NCI-H2227 (cell line): ENCODE results near the gene ICOS.

Experiments
- DNase-seq: peaks from one replicate; lab custom pipeline; 2025; ENCODE audit not compliant: unreplicated experiment; lab: John Stamatoyannopoulos, UW

The ICOS gene, protein sequence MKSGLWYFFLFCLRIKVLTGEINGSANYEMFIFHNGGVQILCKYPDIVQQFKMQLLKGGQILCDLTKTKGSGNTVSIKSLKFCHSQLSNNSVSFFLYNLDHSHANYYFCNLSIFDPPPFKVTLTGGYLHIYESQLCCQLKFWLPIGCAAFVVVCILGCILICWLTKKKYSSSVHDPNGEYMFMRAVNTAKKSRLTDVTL

DNA sequence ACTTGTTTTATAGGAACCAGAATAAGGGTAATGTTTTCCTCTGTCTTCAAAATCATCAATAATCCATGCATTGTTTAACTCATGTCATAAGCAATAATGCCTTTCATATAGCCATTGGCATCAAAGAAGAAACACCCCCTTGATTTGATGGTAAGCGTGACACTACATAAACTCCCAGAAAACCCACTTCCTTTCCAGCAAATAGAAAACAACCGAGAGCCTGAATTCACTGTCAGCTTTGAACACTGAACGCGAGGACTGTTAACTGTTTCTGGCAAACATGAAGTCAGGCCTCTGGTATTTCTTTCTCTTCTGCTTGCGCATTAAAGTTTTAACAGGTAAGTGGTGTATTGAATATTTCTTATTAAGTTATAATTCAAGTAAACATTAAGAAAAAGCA lies at the start of gene ICOS:
TSS of gene ICOS (plus strand) at position 229 of the 400 bp plus-strand sequence. CDS start at position 281, 52 bp downstream.
- DNase-seq, result no peak

DNA sequence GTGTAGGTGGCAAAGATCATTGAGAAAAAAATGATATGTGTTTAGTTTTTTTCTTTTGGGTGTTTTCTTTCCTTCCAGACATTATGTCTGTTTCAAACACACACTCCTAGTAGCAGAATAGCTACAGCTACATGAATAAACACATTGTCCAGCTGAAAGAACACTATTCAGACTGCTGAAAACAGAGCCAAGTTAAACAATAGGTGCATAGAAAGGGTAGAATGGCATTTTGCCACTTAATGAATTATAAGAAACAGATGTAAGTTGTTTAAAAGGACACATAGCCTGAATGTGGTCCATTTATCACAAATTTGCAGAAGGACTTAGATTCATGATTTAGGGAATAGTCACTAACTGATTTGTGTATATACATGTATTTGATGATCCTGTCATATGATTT lies 48.9 kb upstream of the ICOS start:
- DNase-seq, result no peak

DNA sequence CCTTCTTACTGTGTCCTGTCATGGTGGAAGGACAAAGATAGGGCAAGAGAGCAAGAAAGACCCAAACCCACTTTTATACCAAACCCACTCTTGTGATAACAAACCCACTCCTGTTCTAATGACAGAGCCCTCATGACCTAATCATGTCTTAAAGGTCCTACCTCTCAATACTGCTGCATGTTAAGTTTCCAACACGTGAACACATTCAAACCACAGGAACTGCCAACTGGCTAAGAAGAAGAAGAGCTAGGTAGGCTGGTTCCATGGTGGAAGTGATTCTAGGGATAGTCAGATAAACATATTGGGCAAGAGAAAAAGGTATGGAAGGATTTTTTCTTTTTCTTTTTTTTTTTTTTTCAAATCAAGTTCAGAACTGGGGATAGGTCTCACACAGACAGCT lies 47.0 kb upstream of the ICOS start:
- no peak for DNase-seq

DNA sequence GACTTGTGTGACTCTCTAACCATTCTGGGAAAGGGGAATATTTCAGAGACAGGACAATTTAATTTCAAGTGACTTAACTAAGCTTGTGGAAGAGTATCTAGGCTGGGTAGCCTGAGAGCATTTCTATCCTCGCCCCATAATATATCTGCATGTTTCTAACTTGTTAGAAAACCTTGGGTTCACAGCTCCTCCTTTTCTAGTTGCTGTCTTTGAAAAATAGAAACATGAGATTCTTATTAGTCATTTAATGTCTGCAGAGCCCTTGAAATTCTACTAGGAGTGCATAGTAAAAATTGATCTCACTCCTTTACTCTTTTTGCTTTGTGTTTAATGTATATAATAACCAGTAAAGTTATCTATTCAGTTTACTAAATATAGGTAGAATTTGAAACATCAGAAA lies 46.6 kb upstream of the ICOS start:
- no peak for DNase-seq

DNA sequence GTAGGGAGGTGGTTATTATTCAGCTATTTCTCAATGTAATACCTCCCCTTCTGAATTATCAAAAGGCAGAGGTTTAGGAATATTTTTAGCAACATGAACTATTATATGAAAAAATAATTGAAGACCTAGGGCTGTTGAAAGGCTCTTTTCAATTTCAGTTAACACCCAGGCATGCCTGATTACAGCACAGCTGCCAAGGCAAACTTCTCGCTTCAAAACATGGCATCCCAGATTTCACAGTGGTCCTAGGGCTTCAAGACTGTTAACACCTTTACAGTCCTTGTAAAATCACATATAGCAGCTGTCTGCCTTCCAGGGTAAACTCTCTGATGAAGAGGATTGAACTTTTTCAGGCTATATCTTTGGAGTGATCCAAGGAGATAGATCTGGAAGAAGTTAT lies 45.8 kb upstream of the ICOS start:
- DNase-seq, result no peak

DNA sequence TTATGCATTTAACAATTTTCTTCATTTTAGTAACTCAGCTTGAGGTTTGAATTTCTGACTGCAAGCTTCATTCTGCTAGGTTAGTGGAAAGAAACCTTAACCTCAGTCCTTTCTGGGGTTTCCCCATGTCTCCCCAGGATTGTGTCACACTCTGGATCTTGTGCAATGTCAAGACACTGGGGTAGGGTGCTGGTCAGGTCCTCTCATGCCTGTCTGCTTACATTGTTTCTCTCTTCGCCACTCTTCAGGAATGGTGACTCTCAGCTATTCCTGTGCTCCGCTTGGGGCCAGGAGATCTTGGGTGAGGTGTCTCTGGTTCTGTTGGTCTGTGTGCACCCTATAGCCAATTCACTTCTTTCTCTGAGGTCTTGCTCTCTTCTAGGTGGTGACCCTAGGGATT lies 45.1 kb upstream of the ICOS start:
- no peak for DNase-seq

DNA sequence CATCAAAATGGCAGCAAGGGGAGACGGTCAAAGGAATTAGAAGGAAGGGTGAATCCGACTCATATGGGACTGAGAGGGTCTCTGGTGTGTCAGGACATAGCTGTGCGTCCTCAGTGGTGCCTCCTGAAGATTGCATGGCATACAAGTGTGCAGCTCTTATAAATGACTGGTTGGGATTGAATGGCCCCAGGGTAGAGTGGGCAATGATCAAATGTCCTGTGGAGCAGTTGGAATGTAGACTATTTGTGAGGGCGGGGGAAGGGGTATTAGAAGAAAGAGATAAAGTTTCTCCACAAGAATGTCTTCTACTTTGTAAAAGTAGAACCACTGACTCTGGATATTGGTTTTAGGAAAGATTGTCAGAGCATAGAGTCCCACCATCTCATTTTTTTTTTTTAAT lies 44.4 kb upstream of the ICOS start:
- no peak for DNase-seq

DNA sequence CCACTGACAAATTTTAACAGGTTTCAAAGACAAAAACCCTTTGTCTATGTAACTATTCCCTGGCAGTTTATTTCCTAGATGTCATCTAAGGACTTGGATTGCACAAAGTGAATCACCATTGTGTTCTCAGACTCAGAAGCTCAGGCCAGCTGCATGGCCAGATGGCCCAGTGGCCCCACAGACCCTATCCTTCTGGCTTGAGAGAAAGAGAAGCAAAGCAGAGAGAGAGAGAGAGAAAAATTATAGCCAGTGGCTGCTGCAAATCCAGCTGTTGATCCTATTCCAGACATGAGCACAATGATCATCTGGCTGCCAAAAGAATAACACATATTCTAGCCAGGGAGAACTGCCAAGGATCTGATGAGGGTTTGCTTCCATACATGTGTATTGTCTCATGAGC lies 43.2 kb upstream of the ICOS start:
- no peak for DNase-seq

DNA sequence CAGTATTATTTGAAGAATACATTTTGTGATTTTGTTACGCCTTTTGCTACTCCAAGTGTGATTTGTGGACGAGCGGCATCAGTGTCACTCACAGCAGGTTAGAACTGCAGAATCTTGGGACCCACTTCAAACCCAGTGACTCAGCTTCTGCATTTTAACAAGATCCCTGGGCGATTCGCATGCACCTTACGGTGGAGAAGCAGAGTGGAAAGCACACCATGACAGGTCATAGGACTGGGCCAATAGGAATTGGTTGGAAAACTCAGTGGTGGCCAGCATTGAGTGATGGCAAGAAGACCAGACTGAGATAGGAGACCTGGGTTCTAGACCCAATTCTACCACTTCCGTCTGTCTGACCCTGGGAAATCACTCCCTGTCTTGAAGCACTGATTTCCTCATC lies 42.7 kb upstream of the ICOS start:
- no peak for DNase-seq

DNA sequence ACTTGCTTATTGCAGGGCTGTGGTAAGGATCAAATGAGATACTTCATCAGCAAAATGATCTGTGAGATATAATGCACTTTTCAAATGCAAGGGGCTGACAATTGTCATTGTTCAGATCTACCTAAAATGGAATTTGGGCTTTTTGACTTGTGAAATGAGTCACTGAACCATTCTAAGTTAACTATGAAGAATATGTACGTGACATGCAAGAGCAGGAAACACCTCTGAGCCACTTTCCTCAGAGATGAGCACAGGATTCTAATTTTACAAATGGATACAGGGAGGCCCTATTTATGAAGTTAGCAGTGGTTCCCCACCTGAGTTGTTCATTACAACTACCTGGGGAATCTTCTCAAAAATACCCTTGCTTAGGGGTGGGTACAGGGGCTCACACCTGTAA lies 42.3 kb upstream of the ICOS start:
- no peak for DNase-seq

DNA sequence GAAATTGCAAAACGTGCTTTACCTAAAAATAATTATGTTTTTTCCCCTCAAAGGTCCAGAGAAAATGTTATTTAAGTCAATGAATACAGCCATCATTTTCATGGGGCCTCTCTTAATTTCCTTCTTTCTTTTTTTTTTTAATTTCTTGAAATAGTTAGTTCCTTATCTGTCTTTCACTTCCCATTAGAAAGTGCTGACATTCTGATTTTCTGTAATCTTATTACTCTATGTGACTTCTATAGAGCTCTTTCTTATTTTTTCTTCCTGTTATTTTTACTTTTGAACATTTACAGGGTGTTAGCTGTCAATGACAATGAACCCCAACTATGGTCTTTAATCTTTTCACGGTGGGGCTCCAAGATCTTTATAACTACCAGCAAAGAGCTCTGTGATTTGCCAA lies 39.0 kb upstream of the ICOS start:
- no peak for DNase-seq

DNA sequence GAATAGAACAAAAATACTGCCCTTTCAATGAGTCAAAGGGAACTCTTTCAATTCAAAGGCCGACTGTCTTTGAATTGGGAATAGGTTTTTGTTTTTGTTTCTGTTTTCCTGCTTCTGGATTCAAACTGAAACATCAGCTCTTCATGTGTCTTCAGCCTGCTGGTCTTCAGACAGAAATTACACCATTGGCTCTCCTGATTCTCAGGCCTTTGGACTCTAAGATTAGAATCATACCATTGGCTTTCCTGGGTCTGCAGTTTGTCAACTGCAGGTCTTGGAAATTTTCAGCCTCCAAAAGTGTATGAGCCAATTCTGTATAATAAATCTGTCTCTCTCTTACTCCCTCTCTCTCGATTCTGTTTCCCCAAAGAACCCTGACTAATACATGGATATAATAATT lies 37.9 kb upstream of the ICOS start:
- no peak for DNase-seq

DNA sequence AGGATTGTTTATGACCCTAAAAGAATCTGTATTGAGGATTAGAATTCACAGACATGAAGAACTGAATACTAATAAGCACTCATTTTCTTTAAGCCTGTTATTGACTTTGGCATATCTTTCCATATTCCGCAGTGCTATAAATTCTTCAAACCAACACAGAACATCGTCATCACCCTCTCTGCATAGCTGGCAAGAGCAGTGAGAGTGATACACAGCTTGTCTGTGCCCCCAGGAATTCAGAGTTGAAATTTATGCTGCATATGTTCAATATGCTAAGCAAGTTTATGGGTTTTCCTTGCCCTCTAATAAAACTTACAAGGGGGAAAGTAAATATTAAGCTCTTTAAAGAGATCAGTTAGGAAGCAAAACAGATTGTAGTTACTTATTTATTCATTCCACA lies 36.3 kb upstream of the ICOS start:
- no peak for DNase-seq

DNA sequence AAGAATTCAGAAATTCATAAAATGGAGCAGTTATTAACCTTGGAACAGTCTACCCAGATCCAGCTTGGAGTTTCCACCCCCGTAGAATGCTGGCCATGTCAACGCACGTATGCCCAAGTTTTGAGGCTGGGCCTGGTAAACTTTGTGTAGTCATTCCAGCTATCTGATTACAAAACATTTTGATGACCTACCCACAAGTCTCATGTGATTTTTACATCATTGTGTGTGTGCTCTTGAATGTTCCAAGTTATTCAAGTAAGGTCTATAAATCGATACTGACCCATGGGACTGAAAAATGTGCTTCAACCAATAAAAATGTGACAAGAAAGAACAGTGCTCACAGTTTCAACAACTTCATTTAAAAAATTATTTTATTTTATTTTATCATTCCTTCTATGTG lies 32.5 kb upstream of the ICOS start:
- DNase-seq, result no peak

DNA sequence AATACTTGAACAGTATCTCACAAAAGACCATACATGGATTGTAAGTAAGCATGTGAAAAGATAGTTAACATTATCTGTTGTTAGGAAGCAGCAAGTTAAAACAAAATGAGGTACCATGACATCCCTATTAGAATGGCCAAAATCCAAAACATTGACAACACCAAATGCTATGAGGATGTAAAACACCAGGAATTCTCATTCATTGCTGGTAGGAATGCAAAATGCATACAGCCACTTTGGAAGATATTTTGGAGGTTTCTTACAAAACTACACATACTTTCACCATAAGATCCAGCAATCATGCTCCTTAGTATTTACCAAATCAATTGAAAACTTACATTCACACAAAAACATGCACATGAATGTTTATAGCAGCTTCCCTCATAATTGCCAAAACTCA lies 30.9 kb upstream of the ICOS start:
- no peak for DNase-seq

DNA sequence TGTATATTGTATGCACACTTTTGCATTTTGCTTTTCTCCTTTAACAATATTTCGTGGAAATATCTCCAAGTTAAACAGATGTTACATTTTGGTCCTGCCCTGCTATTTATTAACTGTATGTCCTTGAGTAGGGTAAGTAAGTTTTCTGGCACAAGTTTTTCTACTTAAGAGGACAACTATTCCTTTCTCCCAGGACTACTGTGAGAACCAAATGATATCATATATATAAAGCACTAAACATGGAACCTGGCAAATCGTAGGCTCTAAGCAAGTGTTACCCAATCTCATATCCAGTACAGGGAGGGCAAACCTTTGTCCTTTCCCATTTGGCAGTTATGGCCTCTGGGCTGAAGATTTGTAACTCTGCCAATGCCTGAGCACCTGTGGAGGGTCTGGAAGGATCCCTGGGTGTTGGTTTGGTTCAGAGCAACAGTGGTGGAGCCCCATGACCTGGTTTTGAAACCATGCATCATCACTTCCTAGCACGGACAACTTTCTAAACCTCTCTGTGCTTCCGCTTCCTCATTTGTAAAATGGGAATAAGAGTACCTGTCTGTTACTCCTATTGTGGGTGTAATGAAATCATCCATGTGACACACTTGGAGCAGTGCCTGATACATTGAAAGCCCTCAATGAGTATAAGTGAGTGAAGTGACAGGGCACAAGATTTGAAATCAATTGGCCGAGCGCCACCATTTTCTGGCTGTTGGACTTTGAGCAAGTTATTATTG lies 28.3 kb upstream of the ICOS start:
- DNase-seq, result no peak

DNA sequence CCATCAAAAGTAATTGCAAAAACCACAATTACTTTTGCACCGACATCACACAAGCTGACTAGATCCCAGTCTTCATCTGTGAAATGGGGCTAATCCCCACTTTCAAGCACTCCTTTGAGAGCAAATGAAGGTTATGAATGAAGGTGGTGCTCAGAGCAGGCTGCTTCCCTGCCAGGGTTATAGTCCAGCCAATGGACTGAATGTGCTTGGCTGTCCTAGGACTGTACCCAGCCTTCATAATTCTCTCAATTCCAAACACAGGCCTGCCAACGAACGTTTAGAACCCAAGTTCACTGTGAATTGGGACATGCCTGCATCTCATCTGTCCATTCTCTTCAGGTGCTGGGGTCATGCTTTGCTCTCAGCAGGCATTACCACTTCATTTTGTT lies 27.8 kb upstream of the ICOS start:
- no peak for DNase-seq

DNA sequence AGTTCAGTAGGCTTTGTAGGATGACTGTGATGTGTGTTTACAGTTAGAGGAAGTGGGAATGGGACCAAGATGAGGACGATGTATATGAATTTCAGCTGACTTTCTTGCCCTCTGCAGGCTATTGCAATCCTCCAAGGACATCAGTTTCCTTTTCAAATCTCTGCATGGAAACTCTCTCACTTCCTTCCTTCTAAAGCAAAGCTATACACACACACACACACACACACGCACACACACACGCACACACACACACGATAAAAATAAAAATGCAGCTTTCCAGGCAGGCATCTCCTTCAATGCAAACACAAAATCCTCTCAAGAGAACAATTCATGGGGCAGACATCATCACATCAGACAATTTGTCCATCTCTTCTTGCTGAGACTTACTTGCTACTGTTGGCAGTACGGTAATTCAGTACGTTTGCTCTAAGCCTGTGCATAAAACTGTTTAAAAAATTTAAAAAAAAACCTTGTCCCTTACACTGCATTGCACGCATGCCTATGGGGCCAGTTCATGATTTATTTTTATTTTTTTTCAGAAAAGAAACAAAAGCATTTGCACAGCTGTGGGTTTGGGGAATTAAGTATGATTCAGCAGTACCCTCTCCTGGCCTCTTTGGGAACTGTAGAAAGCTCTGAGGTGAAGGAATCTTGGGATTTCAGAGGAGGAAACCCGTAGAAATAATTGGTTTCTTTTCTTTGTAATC lies 27.1 kb upstream of the ICOS start:
- peak; percentile 74 for DNase-seq

DNA sequence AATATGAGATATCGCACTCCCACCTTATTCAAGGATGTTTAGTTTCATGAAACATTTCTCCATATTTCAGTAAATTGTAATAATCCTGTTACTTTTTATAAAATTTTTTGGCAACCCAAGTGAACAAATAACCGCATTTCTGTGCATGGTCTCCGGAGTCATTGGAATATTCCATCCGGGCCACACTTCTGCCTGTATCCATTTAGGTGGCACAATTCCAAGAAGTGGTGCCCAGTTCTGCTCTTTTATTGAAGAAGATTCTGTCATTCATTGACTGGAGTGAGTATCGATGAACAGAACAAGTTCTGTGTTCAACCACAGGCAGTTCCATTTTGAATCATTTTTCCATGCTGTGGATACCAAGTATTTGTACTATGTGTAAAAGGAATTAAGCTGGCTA lies 26.6 kb upstream of the ICOS start:
- DNase-seq, result peak; percentile 60

DNA sequence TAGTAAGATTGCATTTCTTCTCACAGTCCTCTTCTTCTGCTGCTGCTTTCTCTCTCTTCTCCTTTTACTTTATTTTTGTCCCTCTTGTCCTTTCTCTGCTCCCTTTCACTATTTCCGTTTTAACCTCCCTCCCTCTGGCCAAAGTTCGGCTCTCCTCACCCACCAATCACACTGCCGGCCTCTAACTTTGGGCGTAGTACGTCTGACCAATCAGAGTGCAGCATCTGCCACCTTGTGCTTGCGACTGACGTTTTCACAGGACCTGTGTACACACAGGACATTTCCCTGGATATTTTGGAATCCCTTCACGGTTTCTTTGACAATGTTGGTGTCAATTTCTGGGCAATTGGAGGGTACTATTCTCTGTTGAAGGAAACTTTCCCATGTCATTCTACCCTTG lies 22.6 kb upstream of the ICOS start:
- peak; percentile 57 for DNase-seq

DNA sequence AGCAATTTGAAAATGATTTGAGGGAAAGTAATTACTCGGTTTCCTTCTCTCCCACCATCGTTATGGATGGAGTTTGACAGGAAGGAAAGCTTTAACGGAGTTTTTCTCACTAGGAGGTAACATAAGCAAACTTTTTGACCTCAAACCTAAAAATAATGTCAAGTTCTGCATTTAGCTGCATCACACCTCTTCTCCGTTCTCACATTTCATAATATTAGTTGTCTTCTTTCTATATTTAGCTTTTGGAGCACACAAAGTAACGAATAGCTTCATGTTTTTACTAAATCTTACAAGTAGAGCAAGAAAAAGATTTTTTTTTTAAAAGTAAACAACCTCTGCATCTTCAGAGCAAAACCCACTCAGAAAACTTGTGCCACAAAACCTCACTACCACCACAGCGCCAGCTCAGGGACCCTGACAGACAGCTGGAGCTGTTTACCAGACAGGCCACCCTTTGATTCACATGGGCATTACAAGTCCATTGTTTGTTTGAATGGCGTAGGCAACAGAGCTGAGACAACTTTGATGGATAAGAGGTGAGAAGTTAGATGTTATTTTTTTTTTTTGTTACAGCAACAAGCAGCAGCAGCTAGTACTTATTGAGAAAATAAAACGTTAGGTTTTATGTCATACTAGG lies 21.9 kb upstream of the ICOS start:
- no peak for DNase-seq

DNA sequence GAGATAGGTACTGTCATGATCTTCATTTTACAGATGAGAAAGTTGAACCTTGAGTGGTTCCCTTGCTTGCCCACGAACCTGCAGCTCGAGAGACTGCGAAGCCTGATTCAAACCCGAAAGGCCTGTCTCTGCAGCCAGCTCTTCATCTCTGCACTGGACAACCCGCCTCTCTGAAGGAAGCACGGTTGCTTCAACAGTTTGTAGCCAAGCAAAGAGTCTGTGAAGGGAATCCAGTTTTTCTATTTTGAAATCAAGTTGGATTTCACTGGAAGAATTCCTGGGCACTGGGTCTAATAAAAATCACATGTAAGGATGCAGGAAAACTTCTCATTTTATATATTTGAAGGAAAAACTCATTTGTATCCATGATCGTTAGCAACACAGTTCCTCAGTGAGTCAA lies 21.3 kb upstream of the ICOS start:
- no peak for DNase-seq
